HG03139 (cell line): ENCODE results near the gene WNT11.

Source experiments
- ATAC-seq: cut with Tn5 transposase; IDR thresholded peaks from one replicate; pipeline ENCODE4 v1.9.1; 2021; ENCODE audit not compliant: unreplicated experiment

The WNT11 gene

GRCh38 chr11:76221365-76221764, 15.1 kb upstream of the WNT11 start:
- no peak for ATAC-seq

- no peak for ATAC-seq
These were observed 12.9 kb upstream of the WNT11 start for GRCh38 chr11:76219243-76219642.

GRCh38 chr11:76218449-76219178, 12.3 kb upstream of the WNT11 start:
- ATAC-seq: no peak

GRCh38 chr11:76217653-76218160, 11.4 kb upstream of the WNT11 start:
- no peak for ATAC-seq

- ATAC-seq: no peak
These were observed 10.4 kb upstream of the WNT11 start for GRCh38 chr11:76216536-76217325.

- ATAC-seq: no peak
These were observed 9.6 kb upstream of the WNT11 start for GRCh38 chr11:76215941-76216340.

- no peak for ATAC-seq
These were observed 8.8 kb upstream of the WNT11 start for GRCh38 chr11:76214968-76215548.

GRCh38 chr11:76214186-76214585, 7.9 kb upstream of the WNT11 start:
- ATAC-seq: no peak

GRCh38 chr11:76212086-76213035, 6.1 kb upstream of the WNT11 start:
- no peak for ATAC-seq

GRCh38 chr11:76210931-76211851, 4.9 kb upstream of the WNT11 start:
- no peak for ATAC-seq

- no peak for ATAC-seq
These were observed 4.0 kb upstream of the WNT11 start for GRCh38 chr11:76209973-76210930.

GRCh38 chr11:76209375-76209972, 3.2 kb upstream of the WNT11 start:
- ATAC-seq: no peak

- no peak for ATAC-seq
These were observed 2.4 kb upstream of the WNT11 start for GRCh38 chr11:76208438-76209374.

- no peak for ATAC-seq
These were observed 1.5 kb upstream of the WNT11 start for GRCh38 chr11:76207642-76208401.

GRCh38 chr11:76206077-76206326, 300 bp downstream of the WNT11 start:
- ATAC-seq: no peak

- ATAC-seq: no peak
These were observed 838 bp downstream of the WNT11 start for GRCh38 chr11:76205252-76206076.
